Measurements from ENCODE around the gene DNAJC22.

DNA sequence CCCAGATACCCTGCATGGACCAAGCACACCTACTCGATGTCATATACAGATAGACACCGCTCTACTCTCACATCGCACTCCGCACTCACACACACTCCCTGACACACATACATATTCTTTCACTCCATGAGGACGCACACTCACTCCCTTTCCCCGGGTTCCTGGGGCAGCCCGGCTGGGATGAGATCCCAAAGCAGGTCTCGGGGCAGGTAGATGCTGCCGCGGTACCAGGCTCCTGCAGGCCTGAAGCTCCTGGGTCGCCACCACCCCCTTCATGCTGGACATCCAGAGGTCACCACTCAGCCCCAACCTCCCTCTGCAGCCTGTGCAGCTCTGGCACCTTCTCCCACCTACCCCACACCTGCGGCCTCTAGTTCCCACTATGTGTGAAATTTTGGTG, 12.0 kb upstream of the DNAJC22 start:
- TF ChIP-seq, protein P1, sequence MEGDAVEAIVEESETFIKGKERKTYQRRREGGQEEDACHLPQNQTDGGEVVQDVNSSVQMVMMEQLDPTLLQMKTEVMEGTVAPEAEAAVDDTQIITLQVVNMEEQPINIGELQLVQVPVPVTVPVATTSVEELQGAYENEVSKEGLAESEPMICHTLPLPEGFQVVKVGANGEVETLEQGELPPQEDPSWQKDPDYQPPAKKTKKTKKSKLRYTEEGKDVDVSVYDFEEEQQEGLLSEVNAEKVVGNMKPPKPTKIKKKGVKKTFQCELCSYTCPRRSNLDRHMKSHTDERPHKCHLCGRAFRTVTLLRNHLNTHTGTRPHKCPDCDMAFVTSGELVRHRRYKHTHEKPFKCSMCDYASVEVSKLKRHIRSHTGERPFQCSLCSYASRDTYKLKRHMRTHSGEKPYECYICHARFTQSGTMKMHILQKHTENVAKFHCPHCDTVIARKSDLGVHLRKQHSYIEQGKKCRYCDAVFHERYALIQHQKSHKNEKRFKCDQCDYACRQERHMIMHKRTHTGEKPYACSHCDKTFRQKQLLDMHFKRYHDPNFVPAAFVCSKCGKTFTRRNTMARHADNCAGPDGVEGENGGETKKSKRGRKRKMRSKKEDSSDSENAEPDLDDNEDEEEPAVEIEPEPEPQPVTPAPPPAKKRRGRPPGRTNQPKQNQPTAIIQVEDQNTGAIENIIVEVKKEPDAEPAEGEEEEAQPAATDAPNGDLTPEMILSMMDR (IDR thresholded peaks at IDR 0.05), result no peak
- no peak for TF ChIP-seq POLR2A (IDR thresholded peaks at IDR 0.05)
